ENCODE data around the gene CCND1.

Gene CCND1

DNA sequence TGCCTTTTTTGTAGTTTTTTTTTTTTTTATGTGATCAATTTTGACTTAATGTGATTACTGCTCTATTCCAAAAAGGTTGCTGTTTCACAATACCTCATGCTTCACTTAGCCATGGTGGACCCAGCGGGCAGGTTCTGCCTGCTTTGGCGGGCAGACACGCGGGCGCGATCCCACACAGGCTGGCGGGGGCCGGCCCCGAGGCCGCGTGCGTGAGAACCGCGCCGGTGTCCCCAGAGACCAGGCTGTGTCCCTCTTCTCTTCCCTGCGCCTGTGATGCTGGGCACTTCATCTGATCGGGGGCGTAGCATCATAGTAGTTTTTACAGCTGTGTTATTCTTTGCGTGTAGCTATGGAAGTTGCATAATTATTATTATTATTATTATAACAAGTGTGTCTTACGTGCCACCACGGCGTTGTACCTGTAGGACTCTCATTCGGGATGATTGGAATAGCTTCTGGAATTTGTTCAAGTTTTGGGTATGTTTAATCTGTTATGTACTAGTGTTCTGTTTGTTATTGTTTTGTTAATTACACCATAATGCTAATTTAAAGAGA is 12.5 kb downstream of the CCND1 start:
- no peak for DNase-seq (ENCODE audit: low spot score)

DNA sequence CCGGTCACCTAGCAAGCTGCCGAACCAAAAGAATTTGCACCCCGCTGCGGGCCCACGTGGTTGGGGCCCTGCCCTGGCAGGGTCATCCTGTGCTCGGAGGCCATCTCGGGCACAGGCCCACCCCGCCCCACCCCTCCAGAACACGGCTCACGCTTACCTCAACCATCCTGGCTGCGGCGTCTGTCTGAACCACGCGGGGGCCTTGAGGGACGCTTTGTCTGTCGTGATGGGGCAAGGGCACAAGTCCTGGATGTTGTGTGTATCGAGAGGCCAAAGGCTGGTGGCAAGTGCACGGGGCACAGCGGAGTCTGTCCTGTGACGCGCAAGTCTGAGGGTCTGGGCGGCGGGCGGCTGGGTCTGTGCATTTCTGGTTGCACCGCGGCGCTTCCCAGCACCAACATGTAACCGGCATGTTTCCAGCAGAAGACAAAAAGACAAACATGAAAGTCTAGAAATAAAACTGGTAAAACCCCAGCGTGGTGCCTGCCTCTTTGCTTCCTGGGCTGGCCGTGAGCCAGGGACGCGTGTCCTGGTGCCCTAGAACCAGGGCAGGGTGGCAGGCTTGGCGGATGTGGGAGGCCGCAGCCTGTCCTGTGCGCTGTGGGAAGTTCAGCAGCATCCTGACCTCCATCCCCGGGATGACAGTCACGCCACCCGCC is 13.2 kb downstream of the CCND1 start:
- no peak for DNase-seq (ENCODE audit: low spot score)

DNA sequence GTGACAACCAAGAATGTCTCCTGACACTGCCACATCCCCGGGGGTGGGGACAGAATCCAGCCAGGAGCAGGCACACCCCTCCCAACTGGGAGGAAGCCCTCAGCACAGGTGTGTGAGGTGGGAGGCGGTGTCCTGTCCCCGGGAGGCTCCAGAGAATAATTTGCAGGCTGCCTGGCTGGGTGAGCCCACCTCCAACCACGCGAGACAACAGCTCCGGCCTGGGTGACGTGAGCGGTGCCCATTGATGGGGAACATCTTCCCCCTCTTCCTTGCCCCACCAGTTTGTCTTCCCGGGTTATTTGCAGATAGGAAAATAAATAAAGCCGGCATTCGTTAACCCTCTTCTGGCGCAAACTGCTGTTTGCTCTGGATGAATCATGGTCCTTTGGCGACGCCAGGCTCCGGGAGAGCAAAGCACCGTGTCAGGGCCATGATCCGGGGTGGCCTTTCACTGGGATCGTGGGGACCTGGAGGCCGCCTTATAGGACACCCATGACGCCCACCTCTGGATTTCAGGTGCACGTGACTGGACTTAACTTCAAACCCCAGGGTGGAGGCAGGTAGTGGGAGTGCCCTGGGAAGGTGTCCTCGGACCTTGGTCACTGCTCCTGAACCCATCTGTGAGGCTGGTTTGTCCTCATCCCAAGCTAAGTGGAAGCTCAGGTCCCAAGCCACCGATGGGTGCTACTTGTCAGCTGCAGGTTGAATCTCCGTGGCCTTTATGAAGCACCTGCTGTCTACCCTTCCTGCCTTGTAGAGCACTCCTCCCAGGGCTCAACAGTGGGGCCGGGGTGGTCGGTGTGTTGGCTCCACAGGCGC is 13.9 kb downstream of the CCND1 start:
- no peak for DNase-seq (ENCODE audit: low spot score)

DNA sequence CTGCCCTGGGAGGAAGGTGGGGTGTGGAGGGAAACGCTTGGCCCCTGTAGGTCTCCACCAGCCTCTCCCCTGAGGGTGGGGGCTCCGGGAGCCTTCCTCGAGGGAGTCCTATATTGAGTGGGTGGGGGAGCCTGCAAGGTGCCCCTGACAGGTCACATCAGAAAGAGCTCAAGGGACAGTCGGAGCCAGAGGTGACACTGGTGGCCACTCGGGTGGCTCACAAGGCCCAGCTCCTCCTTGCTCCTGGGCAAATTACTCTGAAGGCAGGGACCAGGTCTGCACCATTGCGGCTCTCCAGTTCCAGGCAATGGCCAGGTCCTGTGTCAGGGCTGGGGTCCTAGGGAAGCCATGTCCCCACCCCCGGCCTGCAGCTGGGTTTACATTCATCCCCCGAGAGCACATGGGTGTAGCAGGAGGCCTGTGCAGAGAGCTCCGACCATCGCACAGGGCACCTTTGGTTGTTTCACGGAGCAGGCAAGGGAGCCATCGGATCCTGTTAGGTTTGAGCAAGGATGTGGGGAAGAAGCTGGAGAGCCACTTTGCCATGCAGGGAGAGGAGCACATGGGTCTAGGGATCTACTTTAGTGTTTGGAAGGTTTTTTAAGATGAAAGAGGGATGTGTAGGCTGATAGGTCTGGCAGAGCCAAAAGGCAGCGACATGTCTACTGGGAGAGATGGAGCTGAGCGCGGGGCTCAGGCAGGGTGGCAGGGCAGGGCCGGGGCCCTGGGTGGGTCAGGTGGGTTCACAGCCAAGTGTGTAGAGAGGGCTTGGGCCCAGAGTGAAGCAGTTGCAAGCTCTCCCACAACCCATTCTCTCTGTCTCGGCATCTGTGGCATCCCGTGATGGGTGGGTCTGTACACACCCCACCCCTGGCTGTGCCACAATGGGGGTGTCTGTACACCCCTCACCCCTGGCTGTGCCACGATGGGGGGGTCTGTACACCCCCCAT is 14.8 kb downstream of the CCND1 start:
- no peak for DNase-seq (ENCODE audit: low spot score)

DNA sequence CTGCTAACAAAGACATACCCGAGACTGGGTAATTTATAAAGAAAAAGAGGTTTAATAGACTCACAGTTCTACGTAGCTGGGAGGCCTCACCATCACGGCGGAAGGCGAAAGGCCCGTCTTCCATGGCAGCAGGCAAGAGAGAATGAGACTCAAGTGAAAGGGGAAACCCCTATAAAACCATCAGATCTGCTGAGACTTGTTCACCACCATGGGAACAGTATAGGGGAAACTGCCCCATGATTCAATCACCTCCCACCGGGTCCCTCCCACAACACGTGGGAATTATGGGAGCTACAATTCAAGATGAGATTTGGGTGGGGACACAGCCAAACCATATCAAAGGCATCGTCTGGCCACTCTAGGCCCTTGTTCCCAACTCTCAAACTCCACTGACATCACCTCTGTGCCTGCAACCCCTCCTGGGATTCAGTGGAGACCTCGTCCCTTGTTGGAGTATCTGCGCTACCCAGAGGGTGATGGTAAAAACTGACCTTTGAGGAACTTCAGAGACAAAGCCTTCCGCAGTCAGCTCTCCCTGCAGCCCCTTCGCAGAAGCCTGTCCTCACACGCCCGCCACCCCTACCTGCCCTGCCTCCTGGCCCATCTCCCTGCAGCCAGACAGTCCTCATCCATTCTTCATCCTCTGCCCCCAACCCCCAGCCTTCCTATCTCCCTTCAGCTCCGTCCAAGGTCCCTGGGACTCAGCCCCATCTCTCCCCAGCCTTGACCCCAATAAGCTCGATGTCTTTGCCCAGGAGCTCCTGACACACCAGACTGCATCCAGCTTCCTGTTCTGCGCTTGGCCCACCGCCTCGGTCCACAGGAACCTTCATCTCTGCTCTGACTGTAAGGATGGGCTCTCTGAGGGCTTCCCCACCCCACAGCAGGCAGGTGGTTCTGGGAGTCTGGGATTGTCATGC is 15.8 kb downstream of the CCND1 start:
- no peak for DNase-seq (ENCODE audit: low spot score)

DNA sequence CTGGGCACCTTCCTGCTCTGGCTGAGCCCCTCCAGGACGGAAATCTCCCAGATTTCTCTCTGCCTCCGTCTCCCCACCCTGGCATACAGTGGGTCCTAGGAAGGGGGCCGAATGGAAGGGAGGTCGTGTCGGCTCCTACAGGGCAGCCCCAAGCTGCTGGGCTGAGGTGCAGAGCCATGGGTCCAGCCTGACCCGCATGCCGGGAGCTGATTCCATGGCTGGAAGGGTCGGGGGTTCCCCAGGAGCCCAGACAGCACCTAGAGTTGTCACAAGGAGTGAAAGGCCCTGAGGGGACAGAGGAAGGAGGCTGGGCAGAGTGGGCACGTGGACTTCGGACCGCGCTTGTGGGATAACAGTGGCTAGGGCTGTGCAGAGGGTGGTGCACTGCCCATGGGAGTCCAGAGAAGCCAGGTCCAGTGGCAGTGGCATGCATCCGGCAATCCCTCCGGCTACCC is 16.5 kb downstream of the CCND1 start:
- DNase-seq (ENCODE audit: low spot score) = no peak

DNA sequence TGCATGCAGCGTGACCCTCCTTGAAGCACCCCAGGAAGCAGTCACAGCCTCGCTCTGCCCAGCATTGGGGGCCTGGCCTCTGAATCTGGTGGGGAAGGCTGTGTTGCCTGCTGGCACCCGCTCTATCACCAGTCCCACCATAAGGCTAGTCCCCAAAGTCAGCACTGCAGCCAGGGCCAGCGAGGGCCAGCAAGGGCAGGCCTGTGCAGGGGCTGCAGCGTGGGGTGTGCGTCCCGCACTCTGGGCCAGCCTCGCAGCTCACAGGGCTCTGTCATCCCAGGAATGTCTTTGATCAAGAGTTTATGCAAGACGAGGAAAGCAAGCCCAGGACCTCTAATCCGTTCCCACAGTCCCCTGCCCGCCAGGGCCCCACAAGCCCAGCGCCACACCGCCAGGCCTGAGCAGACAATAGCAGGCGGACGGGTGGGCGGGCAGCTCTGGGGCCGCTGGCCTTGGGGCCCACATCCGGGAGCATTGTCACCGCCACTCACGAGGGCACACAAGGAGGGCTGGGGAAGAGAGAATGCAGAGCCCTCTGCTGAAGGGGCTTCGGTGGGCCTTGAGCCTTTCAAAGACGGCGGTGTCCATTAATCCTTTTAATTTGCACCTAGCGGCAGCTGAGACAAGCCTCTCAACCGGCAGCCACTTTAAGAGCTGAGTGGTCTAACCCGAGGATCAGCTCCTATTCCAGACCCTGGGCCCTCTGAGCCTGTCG is 17.1 kb downstream of the CCND1 start:
- no peak for DNase-seq (ENCODE audit: low spot score)

DNA sequence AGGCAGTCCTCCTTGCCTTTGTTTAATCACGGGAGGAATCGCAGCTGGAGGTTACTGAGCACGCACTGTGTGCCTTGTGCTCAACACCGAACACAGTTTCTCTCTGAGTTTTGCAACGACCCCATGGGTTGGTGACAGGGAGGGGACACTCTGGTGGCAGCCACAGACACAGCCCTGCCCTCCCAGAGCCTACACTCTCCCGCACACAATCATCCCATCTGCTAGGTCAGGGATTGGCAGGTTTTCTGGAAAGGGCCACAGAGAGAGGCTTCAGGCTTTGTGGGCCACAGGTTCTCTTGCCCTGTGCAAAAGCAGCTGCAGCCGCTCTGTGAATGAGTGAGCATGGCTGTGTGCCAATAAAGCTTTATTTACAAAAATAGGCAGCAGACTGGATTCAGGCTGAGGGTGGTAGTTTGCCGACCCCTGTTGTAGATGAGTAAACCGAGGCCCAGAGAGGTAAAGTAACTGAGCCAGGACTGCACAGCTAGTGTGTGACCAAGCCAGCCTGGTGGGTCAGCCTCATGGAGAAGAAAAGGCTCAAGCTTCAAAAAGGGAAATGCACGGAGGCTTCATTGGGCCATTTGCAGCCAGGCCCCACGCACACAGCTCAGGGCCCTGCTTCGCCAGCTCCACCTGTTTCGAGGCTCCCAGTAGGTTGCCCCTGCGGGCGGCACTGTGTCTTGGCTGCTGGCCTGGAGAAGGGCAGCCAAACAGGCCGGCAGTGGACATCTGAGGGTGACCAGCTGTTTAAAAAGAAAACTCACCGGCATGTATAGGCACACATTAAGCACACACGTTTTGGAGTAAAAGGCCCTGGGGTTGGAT is 17.9 kb downstream of the CCND1 start:
- no peak for DNase-seq (ENCODE audit: low spot score)

DNA sequence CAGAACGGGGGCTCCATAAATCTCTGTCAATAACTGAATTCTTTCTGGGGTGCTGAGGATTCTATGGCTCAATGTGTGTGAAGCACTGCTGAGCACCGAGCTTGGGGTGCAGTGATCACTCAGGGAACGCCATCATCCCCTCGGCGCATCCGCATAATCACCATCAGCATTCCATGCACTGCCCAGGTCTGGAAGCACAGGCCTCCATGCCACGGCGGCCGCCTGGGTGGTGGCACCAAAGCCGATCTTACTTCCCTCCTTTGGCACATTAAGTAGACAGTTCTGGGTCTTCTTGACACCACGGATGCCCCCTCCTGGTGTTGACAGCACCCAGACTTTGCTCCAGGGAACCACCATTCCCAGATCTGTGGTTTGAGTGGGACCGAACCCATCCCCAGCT is 18.6 kb downstream of the CCND1 start:
- no peak for DNase-seq (ENCODE audit: low spot score)

DNA sequence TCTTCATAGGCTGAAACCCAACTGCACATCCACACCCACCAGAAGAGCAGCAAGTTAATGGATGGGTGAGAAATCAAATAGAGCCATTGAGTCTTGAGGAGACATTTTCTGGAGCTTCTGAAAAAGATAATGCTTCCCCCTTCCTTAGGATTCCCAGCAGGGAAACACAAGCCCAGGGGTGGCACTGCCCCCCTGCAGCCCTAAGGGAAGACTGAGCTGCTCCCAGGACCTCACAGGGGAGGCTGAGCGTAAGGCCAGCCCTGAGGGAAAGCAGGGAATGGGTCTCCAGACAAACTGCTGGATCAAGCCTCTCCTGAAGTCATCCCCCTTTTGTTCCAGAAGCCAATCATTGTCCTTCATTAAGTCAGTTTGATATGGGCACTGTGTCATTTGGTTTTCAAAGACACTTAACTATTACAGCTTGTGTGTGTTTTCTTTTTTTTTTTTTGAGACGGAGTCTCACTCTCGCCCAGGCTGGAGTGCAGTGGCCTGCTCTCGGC is 19.1 kb downstream of the CCND1 start:
- no peak for DNase-seq (ENCODE audit: low spot score)

DNA sequence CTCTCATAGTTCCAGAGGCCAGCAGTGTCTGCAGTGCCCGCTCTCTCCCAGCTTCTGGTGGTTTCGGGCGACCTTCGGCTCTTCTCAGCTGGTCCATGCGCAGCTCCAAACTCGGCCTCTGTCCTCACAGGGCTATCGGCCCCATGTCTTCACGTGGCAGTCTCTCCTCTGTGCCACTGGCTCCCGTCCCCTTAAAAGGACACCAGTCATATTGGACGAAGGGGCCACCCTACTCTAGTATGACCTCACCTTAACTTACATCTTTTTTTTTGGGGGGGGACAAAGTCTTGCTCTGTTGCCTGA is 20.4 kb downstream of the CCND1 start:
- no peak for DNase-seq (ENCODE audit: low spot score)

DNA sequence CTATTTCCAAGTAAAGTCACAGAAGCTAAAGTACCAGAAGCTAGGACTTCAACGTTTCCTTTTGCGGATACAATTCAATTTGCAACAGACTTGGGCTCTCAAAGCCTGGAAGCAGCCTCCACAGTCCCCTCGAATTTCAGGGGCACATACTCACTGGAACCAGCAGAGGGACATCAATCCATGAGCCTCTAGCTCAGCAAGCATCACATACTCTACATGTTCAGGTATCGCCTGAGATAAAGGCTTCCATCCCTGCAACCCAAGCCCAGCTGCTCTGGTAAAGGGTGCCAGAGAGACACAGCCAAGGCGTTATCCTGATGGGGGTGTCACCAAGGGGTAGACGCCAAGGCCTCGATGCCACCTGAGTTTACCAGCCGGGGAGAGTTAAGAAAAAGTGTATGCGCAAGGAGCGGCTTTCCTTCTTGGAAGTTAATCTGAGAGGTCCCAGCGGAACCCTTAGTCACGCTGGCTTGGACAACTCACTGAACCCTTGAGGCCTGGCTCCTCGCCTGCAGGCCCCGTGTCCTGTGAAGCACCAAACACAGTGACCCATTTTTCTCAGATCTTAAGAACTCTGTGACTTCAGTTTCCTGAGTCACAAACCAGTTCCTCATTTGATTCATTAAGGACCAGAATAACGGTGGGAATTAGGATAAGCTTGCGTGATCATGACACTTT is 21.2 kb downstream of the CCND1 start:
- DNase-seq (ENCODE audit: low spot score) = no peak

DNA sequence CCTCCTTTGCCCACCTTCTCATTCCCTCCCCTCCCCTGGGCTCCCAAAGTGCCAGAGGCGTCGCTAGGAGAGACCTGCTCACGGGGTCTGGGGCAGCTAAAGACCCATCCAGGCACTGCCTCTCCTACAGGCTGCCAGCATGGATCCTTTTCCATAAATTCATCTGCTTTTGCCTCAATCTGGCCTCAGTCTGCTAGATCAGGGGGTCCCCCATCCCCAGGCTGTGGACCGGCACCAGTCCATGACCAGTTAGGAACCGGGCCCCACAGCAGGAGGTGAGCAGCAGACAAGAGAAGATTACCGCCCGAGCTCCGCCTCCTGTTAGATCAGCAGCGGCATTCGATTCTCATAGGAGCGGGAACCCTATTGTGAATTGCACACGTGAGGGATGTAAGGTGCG is 21.9 kb downstream of the CCND1 start:
- DNase-seq (ENCODE audit: low spot score) = no peak

DNA sequence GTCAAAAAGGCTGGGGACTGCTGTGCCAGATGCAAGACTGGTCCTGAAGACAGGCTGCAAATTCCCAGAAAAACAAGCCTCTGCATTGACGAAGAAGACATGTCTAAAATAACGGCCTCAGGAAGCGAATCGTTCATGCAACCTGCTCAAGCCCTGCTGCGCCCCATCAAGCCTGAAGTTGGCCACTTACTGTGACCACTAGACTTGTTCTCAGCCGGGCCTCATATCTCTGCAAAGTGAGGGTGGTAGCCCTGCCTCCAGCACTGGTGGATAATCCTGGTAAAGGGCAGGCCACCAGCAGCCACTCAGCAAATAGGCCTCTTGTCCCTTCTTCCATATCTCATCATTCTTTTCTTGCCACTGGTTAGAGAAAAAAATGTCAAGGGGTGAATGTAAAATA is 22.4 kb downstream of the CCND1 start:
- DNase-seq (ENCODE audit: low spot score) = no peak

DNA sequence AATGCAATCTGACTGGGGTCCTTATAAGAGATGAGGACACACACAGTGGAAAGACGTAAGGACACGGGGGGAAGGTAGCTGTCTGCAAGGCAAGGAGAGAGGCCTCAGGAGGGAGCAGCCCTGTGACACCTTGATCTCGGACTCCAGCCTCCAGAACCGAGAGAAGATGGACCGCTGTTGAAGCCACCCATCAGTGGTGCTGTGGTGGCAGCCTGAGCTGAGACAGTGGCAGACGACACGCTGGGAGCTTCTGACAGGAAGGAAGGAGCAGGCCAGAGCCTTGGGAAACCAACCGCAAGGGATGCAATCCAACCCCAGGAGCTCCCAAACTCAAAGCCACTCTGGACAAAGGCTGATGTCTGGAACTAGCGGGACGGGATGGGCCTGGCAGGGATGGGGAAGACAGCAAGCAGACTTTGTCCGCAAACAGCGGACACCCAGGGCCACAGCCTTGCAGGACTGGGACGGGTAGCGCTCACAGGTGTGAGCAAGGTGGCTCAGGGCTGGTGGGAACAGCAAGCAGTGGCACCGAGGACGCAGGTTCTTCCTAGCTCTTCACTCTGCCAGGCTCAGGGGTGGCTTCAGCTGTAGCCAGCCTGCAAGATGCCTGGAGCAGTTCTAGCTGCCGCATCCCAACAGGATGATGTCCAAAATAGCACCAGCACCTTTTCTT is 23.3 kb downstream of the CCND1 start:
- no peak for DNase-seq (ENCODE audit: low spot score)

DNA sequence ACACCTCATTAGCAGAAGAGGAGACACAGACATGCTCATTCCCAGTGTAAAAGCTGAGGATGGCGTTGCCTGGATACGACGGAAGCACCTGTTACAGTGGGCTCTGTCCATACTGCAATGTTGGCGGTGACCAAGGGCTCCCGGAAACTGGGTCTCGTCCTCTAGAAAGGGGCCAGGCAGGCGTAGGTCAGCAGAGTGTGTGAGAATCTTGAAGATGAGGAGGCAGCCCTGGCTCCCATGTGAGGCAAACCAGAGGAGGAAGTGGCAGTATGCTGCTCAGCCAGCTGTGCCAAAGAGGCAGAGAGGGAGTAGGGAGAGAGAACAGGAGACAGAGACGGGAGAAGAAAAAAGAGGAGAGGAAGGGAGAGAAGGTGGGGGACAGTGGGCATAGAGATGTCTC is 23.9 kb downstream of the CCND1 start:
- DNase-seq (ENCODE audit: low spot score) = no peak

DNA sequence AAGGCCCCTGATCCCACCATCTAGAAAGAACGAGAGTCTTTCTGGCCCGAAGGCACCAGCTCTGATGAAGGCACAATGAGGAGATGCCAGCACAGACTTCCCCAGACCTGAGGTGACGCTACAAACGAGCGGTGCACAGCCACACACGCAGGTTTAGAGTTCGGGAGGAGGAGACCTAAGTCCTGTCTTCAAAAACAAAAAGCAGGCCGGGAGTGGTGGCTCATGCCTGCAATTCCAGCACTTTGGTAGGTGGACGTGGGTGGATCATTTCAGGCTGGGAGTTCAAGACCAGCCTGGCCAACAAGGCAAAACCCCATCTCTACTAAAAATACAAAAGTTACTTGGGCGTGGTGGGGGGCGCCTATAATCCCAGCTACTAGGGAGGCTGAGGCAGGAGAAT is 24.7 kb downstream of the CCND1 start:
- no peak for DNase-seq (ENCODE audit: low spot score)

DNA sequence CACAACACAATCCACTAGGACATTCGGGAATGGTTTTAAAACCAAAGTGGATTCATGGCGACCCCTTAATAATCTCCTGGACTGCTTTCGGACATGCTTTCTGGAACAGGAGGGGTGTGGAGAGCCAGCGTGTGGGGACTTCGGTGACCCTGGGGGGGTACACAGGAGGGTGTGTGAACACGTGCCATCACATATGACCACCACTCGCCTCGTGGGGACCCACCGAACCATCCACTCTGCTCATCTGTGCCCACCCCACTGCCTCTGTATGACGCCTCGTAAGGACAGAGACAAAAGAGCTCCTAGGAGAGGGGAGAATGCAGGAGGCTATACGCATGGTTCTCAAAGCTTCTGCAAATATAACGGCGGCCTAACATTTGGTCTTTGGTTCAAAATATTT is 25.3 kb downstream of the CCND1 start:
- DNase-seq (ENCODE audit: low spot score) = no peak
